HG03469 (cell line): ENCODE results near the gene OLFM4.

Source experiments
- ATAC-seq: cut with Tn5 transposase; IDR thresholded peaks from one replicate; pipeline ENCODE4 v1.9.1; 2021; ENCODE audit warnings: mild to moderate bottlenecking, moderate library complexity, moderate number of reproducible peaks; ENCODE audit not compliant: unreplicated experiment

The OLFM4 gene

GRCh38 chr13:53064731-53065130 lies 36.1 kb downstream of the OLFM4 start:
- no peak for ATAC-seq

GRCh38 chr13:53066411-53066810 lies 37.8 kb downstream of the OLFM4 start:
- ATAC-seq: no peak

GRCh38 chr13:53068585-53069520 lies 40.2 kb downstream of the OLFM4 start:
- no peak for ATAC-seq

GRCh38 chr13:53069800-53070199 lies 41.2 kb downstream of the OLFM4 start:
- no peak for ATAC-seq

- no peak for ATAC-seq
These were observed 45.1 kb downstream of the OLFM4 start for GRCh38 chr13:53073711-53074110.

GRCh38 chr13:53074114-53074513 lies 45.5 kb downstream of the OLFM4 start:
- ATAC-seq: no peak

- ATAC-seq: no peak
These were observed 46.9 kb downstream of the OLFM4 start for GRCh38 chr13:53075356-53076041.

- ATAC-seq: no peak
These were observed 51.1 kb downstream of the OLFM4 start for GRCh38 chr13:53079691-53080090.

- no peak for ATAC-seq
These were observed 60.3 kb downstream of the OLFM4 start for GRCh38 chr13:53088871-53089270.

- no peak for ATAC-seq
These were observed 61.3 kb downstream of the OLFM4 start for GRCh38 chr13:53089951-53090350.

GRCh38 chr13:53090461-53090860 lies 61.8 kb downstream of the OLFM4 start:
- no peak for ATAC-seq

- no peak for ATAC-seq
These were observed 64.3 kb downstream of the OLFM4 start for GRCh38 chr13:53092931-53093330.

- ATAC-seq: no peak
These were observed 69.8 kb downstream of the OLFM4 start for GRCh38 chr13:53098455-53098854.

GRCh38 chr13:53100394-53101063 lies 71.9 kb downstream of the OLFM4 start:
- no peak for ATAC-seq
